ENCODE results near the gene SRCIN1. TPM values are rescaled to one million over a fixed set of nuclear protein-coding genes. Genes with fewer than 3 reads are reported as not detected.

The SRCIN1 gene
- total RNA-seq, 4 donors from 2014 or later, result 0.54 to 0.89 (median 0.69) TPM

GRCh38 chr17:38543403-38544174 lies 62.2 kb downstream of the SRCIN1 start:
- H3K27me3 ChIP-seq, result no peaks in the 10 kb centered on the region
- WGBS, 2 donors, result 78 to 87% methylated on average over 11 to 17 of the region's 20 CpGs
- H3K4me3 ChIP-seq (replicated peaks in 1 of 3), result no peak overlapping the region
- intact Hi-C loops (cut with DNase I), result no loop called here
- no peak overlapping the region for H3K27ac ChIP-seq
- no peaks in the 10 kb centered on the region for H3K9me3 ChIP-seq
- no peaks in the 10 kb centered on the region for H3K4me1 ChIP-seq
- no peaks in the 10 kb centered on the region for H3K36me3 ChIP-seq
- DNase-seq, result no peak
- no peak for TF ChIP-seq POLR2A (IDR thresholded peaks at IDR 0.05)
- no peak for TF ChIP-seq CTCF (IDR thresholded peaks at IDR 0.05)

- no peaks in the 10 kb centered on the region for H3K36me3 ChIP-seq
- no peaks in the 10 kb centered on the region for H3K4me1 ChIP-seq
- DNase-seq, result no peak
- H3K9me3 ChIP-seq, result no peaks in the 10 kb centered on the region
- no peak overlapping the region for H3K4me3 ChIP-seq (replicated peaks in 1 of 3)
- intact Hi-C loops (cut with DNase I), result no loop called here
- WGBS, 2 donors, result 82 to 85% methylated on average over 5 to 8 of the region's 8 CpGs
- TF ChIP-seq CTCF (IDR thresholded peaks at IDR 0.05), result no peak
- TF ChIP-seq POLR2A (IDR thresholded peaks at IDR 0.05), result no peak
- H3K27me3 ChIP-seq, result no peaks in the 10 kb centered on the region
- no peak overlapping the region for H3K27ac ChIP-seq
These were observed 63.5 kb downstream of the SRCIN1 start for GRCh38 chr17:38542286-38542685.

GRCh38 chr17:38541281-38541680 lies 64.5 kb downstream of the SRCIN1 start:
- intact Hi-C loops (cut with DNase I), result no loop called here
- no peak overlapping the region for H3K4me3 ChIP-seq (replicated peaks in 1 of 3)
- no peak overlapping the region for H3K27ac ChIP-seq
- TF ChIP-seq POLR2A (IDR thresholded peaks at IDR 0.05), result no peak
- no peak for TF ChIP-seq CTCF (IDR thresholded peaks at IDR 0.05)
- no peaks in the 10 kb centered on the region for H3K36me3 ChIP-seq
- no peak for DNase-seq
- 82 to 90% methylated on average over 11 of the region's 11 CpGs for WGBS, 2 donors
- no peaks in the 10 kb centered on the region for H3K4me1 ChIP-seq
- no peaks in the 10 kb centered on the region for H3K27me3 ChIP-seq
- no peaks in the 10 kb centered on the region for H3K9me3 ChIP-seq

GRCh38 chr17:38540514-38541045 lies 65.2 kb downstream of the SRCIN1 start:
- TF ChIP-seq CTCF (IDR thresholded peaks at IDR 0.05), result no peak
- TF ChIP-seq POLR2A (IDR thresholded peaks at IDR 0.05), result no peak
- Histone ChIP-seq H3K27ac (no peak overlapping the region), H3K9me3 (no peaks in the 10 kb centered on the region), H3K36me3 (no peaks in the 10 kb centered on the region), H3K4me1 (no peaks in the 10 kb centered on the region), H3K4me3 (replicated peaks in 1 of 3) (no peak overlapping the region), H3K27me3 (no peaks in the 10 kb centered on the region)
- no peak for DNase-seq
- intact Hi-C loops (cut with DNase I), result no loop called here
- 84 to 92% methylated on average over 11 of the region's 11 CpGs for WGBS, 2 donors

- TF ChIP-seq CTCF (IDR thresholded peaks at IDR 0.05), result no peak
- no peak for TF ChIP-seq POLR2A (IDR thresholded peaks at IDR 0.05)
- no peaks in the 10 kb centered on the region for H3K9me3 ChIP-seq
- H3K36me3 ChIP-seq, result no peaks in the 10 kb centered on the region
- intact Hi-C loops (cut with DNase I), result no loop called here
- no peak overlapping the region for H3K27ac ChIP-seq
- no peaks in the 10 kb centered on the region for H3K4me1 ChIP-seq
- H3K4me3 ChIP-seq (replicated peaks in 1 of 3), result no peak overlapping the region
- no peak for DNase-seq
- WGBS, 2 donors, result 82 to 85% methylated on average over 7 to 8 of the region's 8 CpGs
- H3K27me3 ChIP-seq, result no peaks in the 10 kb centered on the region
These were observed 66.4 kb downstream of the SRCIN1 start for GRCh38 chr17:38539386-38539785.

Data from thyroid gland (tissue), 4 donors.